Activated naive CD4-positive, alpha-beta T cell treated with anti-CD3 and anti-CD28 coated beads, Interleukin-2, amount 50 U/mL, for 16 hours (primary cell): ENCODE measurements around the gene CLPTM1.
"Not testable (repeated sequence)": the region's sequence is repeated elsewhere in the genome, so short reads cannot be mapped to it uniquely, and the experiment has no call there.

Experiments used
- DNase-seq: peaks from one replicate; pipeline ENCODE4 v3.0.0-alpha.2; 2020

The CLPTM1 gene, protein sequence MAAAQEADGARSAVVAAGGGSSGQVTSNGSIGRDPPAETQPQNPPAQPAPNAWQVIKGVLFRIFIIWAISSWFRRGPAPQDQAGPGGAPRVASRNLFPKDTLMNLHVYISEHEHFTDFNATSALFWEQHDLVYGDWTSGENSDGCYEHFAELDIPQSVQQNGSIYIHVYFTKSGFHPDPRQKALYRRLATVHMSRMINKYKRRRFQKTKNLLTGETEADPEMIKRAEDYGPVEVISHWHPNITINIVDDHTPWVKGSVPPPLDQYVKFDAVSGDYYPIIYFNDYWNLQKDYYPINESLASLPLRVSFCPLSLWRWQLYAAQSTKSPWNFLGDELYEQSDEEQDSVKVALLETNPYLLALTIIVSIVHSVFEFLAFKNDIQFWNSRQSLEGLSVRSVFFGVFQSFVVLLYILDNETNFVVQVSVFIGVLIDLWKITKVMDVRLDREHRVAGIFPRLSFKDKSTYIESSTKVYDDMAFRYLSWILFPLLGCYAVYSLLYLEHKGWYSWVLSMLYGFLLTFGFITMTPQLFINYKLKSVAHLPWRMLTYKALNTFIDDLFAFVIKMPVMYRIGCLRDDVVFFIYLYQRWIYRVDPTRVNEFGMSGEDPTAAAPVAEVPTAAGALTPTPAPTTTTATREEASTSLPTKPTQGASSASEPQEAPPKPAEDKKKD

DNA sequence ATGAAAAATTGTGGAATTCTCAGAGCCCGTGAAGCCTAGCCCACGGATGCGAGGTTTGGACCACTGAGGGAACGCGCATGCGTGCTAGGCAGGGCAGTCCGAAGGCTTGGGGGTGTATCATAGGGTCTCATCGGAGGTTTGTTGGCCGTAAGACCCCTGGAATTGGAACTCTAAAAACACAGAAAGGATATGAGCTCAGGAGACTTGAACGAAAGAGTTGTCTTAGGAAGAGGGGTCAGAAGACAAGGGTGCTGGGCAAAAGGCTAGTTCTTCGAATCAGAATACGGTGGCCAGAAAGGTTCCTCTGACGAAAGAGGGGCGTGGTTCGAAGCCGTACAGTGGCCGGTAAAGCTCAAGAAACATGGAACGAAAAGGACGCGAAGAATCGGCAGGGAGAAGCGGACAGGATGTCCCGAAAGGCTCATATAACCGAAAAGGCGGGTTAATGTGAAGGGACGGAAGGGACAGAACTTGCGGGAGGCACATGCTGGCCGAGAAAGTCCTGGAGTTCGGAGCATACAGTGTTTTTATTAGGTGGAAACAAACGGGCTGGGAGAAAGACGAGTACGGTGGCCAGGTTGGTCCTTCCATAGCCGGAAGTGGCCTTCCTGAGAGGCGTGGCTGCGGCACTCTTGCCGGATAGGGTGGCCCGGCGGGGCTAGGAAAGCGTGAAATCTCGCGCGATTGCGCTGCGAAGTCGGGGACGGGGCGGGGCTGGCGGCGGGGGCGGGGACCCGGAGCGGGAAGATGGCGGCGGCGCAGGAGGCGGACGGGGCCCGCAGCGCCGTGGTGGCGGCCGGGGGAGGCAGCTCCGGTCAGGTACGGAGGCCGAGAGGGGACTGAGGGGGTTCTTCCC is at the start of gene CLPTM1:
Gene CLPTM1 (plus strand): TSS at position 732 of the 856 bp plus-strand sequence. CDS start 16 bp downstream, at position 748.
- DNase-seq, result peak; percentile 96

DNA sequence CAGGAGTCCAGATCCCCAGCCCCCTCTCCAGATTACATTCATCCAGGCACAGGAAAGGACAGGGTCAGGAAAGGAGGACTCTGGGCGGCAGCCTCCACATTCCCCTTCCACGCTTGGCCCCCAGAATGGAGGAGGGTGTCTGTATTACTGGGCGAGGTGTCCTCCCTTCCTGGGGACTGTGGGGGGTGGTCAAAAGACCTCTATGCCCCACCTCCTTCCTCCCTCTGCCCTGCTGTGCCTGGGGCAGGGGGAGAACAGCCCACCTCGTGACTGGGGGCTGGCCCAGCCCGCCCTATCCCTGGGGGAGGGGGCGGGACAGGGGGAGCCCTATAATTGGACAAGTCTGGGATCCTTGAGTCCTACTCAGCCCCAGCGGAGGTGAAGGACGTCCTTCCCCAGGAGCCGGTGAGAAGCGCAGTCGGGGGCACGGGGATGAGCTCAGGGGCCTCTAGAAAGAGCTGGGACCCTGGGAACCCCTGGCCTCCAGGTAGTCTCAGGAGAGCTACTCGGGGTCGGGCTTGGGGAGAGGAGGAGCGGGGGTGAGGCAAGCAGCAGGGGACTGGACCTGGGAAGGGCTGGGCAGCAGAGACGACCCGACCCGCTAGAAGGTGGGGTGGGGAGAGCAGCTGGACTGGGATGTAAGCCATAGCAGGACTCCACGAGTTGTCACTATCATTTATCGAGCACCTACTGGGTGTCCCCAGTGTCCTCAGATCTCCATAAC is 49.6 kb upstream of the CLPTM1 start, which contains the start of gene APOE:
Gene APOE (plus strand): TSS at position 360 of the 724 bp plus-strand sequence. CDS start 829 bp downstream, outside the sequence.
- DNase-seq, result no peak

DNA sequence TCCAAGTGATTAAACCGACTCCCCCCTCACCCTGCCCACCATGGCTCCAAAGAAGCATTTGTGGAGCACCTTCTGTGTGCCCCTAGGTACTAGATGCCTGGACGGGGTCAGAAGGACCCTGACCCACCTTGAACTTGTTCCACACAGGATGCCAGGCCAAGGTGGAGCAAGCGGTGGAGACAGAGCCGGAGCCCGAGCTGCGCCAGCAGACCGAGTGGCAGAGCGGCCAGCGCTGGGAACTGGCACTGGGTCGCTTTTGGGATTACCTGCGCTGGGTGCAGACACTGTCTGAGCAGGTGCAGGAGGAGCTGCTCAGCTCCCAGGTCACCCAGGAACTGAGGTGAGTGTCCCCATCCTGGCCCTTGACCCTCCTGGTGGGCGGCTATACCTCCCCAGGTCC is 47.6 kb upstream of the CLPTM1 start:
- DNase-seq, result no peak

DNA sequence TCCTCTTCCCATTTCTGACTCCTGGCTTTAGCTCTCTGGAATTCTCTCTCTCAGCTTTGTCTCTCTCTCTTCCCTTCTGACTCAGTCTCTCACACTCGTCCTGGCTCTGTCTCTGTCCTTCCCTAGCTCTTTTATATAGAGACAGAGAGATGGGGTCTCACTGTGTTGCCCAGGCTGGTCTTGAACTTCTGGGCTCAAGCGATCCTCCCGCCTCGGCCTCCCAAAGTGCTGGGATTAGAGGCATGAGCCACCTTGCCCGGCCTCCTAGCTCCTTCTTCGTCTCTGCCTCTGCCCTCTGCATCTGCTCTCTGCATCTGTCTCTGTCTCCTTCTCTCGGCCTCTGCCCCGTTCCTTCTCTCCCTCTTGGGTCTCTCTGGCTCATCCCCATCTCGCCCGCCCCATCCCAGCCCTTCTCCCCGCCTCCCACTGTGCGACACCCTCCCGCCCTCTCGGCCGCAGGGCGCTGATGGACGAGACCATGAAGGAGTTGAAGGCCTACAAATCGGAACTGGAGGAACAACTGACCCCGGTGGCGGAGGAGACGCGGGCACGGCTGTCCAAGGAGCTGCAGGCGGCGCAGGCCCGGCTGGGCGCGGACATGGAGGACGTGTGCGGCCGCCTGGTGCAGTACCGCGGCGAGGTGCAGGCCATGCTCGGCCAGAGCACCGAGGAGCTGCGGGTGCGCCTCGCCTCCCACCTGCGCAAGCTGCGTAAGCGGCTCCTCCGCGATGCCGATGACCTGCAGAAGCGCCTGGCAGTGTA is 46.9 kb upstream of the CLPTM1 start:
- DNase-seq, result no peak

DNA sequence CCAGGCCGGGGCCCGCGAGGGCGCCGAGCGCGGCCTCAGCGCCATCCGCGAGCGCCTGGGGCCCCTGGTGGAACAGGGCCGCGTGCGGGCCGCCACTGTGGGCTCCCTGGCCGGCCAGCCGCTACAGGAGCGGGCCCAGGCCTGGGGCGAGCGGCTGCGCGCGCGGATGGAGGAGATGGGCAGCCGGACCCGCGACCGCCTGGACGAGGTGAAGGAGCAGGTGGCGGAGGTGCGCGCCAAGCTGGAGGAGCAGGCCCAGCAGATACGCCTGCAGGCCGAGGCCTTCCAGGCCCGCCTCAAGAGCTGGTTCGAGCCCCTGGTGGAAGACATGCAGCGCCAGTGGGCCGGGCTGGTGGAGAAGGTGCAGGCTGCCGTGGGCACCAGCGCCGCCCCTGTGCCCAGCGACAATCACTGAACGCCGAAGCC is 46.3 kb upstream of the CLPTM1 start:
- DNase-seq, result no peak

DNA sequence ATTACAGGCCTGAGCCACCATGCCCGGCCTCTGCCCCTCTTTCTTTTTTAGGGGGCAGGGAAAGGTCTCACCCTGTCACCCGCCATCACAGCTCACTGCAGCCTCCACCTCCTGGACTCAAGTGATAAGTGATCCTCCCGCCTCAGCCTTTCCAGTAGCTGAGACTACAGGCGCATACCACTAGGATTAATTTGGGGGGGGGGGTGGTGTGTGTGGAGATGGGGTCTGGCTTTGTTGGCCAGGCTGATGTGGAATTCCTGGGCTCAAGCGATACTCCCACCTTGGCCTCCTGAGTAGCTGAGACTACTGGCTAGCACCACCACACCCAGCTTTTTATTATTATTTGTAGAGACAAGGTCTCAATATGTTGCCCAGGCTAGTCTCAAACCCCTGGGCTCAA is 45.4 kb upstream of the CLPTM1 start:
- no peak for DNase-seq

DNA sequence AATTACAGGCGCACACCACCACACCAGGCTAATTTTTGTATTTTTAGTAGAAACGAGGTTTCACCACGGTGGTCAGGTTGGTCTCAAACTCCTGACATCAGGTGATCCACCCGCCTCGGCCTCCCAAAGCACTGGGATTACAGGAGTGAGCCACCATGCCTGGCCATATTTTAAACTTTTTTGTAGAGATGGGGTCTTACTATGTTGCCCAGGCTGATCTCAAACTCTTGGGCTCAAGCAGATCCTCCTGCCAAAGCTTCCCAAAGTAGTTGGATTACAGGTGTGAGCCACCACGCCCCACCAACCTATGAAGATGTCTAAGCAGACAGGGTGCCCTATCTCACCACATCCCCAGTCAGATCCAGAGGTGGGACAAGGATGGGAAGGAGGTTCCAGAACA is 43.3 kb upstream of the CLPTM1 start:
- not testable (repeated sequence) for DNase-seq

DNA sequence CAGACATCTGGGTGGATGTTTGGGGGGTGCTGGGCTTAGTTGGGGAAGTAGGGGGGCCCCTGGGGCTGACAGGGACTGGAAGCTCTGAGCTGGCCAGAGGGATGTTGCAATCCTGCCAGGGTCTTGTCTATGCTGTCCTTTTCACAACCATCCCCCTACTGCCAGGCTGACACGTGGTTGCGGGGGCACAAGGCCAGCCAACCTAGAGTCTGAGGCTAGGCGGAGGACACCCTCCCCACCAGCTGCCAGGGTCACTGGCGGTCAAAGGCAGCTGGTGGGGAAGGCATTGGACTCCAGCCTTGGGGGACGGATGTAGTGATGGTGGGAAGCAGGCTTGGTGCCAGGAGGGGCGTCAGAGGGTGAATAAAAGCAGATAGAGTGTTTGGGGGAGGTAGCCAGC is 42.3 kb upstream of the CLPTM1 start:
- DNase-seq, result no peak

DNA sequence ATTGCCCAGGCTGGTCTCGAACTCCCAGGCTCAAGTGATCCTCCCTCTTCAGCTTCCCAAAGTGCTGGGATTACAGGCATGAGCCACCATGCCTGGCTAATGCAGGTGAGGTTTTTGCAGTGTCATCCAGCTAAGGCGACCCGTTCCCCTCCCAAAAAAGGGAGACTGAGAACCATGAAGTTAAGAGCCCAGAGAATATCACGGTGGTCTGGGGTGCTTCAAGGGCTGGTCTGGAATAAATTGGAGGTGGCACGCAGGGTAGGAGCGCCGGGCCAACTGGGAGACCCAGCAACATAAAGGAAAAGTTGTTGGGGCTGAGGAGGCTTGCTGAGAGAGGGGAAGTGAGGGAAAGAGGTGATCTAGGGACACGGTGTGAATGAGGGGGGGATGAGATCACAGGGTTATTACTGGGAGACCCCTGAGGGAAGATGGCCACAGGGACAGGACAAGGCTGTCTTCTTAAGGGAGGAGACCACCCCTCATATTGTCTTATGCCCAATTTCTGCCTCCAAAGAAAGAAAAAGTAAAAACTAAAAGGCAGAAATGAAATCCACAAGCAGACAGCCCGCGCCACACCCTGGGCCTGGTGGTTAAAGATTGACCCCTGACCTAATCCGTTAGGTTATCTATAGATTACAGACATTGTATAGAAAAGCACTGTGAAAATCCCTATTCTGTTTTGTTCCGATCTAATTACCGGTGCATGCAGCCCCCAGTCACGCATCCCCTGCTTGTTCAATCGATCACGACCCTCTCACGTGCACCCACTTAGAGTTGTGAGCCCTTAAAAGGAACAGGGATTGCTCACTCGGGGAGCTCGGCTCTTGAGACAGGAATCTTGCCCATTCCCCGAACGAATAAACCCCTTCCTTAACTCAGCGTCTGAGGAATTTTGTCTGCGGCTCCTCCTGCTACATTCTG is 41.4 kb upstream of the CLPTM1 start:
- not testable (repeated sequence) for DNase-seq

DNA sequence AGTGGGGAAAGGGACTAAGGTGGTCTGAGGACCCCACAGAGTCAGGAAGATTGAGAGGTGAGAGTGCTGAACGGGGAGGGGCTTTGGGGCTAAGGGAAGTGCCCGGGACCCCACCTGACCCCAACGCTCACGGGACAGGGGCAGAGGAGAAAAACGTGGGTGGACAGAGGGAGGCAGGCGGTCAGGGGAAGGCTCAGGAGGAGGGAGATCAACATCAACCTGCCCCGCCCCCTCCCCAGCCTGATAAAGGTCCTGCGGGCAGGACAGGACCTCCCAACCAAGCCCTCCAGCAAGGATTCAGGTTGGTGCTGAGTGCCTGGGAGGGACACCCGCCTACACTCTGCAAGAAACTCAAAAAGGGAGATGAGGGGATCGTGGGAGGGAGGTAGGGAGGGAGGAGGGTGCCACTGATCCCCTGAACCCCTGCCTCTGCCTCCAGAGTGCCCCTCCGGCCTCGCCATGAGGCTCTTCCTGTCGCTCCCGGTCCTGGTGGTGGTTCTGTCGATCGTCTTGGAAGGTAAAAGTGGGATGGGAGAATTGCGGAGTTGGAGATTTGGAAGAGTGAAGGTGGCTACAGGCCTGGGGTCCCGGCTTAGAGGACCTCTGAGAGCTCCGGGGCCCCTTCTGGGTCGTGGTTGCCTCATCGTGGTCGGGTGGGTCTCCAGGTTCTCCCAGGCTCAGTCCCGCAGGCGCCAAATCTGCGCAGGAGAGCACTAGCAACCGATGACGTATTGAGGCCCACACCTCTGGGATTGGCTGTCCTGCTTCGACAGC is 40.6 kb upstream of the CLPTM1 start, which contains the start of gene APOC1:
Gene APOC1 (plus strand): TSS at position 176 of the 774 bp plus-strand sequence. CDS start 284 bp downstream, at position 460.
- DNase-seq, result peak; percentile 75

DNA sequence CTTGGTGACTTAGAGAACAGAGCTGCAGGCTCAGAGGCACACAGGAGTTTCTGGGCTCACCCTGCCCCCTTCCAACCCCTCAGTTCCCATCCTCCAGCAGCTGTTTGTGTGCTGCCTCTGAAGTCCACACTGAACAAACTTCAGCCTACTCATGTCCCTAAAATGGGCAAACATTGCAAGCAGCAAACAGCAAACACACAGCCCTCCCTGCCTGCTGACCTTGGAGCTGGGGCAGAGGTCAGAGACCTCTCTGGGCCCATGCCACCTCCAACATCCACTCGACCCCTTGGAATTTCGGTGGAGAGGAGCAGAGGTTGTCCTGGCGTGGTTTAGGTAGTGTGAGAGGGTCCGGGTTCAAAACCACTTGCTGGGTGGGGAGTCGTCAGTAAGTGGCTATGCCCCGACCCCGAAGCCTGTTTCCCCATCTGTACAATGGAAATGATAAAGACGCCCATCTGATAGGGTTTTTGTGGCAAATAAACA is 30.9 kb upstream of the CLPTM1 start:
- no peak for DNase-seq

DNA sequence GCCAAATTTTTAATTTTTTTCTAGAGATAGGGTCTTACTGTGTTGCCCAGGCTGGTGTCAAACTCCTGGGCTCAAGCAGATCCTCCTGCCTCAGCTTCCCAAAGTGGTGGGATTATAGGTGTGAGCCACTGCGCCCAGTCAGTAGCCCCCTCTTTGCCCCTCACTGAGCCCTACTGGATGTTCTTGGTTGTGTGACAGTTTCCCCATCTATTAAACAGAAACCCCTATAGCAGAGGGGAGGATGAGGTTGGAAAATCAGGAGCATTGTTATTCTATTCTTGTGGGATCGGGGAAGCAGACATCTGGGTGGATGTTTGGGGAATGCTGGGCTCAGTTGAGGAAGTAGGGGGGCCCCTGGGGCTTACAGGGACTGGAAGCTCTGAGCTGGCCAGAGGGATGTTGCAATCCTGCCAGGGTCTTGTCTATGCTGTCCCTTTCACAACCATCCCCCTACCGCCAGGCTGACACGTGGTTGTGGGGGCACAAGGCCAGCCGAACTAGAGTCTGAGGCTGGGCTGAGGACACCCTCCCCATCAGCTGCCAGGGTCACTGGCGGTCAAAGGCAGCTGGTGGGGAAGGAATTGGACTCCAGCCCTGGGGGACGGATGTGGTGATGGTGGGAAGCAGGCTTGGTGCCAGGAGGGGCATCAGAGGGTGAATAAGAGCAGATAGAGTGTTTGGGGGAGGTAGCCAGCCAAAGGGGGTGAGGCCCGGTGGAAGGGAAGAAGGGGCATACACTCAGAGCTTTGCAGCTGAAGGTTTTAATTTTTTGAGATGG is 29.9 kb upstream of the CLPTM1 start:
- DNase-seq, result no peak

DNA sequence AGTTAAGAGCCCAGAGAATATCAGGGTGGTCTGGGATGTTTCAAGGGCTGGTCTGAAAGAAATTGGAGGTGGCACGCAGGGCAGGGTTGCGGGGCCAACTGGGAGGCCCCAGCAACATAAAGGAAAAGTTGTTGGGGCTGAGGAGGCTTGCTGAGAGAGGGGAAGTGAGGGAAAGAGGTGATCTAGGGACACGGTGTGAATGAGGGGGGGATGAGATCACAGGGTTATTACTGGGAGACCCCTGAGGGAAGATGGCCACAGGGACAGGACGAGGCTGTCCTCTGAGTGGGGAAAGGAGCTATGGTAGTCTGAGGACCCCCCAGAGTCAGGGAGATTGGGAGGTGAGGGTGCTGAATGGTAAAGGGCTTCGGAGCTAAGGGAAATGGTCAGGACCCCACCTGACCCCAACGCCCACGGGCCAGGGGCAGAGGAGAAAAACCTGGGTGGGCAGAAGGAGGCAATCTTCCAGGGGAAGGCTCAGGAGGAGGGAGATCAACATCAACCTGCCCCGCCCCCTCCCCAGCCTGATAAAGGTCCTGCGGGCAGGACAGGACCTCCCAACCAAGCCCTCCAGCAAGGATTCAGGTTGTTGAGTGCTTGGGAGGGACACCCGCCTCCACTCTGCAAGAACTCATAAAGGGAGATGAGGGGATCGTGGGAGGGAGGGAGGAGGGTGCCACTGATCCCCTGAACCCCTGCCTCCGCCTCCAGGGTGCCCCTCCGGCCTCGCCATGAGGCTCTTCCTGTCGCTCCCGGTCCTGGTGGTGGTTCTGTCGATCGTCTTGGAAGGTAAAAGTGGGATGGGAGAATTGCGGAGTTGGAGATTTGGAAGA is 28.7 kb upstream of the CLPTM1 start:
- not testable (repeated sequence) for DNase-seq

DNA sequence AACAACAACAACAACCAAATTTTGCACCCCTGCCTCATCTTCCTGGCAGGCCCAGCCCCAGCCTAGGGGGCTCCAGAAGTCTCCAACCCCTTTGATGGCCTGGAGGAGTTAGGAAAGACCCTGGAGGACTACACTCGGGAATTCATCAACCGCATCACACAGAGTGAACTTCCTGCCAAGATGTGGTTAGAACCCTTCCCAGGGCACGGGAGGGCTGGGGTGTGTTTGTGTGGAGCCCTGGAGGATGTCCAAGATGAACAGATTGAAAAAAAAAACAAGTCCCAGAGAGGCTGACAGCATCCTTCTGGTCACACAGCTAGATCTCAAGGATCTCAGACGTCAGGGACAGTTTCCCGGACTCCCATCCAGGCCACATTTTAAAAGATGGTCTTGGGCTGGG is 27.4 kb upstream of the CLPTM1 start:
- DNase-seq, result no peak

DNA sequence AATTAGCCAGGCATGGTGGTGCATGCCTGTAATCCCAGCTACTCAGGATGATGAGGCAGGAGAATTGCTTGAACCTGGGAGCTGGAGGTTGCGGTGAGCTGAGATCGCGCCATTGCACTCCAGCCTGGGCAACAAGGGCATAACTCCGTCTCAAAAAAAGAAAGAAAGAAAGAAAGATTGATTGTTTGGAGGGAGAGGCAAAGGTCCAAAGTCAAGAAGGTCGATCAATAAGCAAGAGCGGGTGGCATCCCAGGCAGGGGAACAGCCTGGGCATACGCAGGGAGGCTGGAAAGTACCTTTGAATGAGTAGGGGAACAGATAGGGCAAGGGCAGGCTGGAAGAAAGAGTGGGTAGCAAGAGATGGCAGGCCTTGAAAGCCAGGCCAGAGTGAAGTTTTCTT is 25.1 kb upstream of the CLPTM1 start:
- no peak for DNase-seq

DNA sequence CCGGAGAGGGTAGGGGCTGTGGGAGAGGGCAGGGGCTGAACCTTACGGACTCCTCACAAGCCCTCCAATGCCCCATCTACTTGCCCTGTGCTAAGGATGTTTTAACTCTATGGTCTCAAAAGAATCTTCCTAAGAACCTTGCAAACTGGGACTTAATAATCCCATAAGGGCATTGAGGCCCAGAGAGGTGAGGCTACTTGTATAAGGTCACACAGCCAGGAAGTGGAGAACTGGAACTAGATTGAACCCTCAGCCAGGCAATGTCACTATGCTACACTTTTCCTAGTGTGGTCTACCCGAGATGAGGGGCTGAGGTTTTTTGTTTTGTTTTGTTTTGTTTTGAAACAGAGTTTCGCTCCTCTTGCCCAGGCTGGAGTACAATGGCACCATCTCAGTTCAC is 23.6 kb upstream of the CLPTM1 start:
- DNase-seq, result no peak

DNA sequence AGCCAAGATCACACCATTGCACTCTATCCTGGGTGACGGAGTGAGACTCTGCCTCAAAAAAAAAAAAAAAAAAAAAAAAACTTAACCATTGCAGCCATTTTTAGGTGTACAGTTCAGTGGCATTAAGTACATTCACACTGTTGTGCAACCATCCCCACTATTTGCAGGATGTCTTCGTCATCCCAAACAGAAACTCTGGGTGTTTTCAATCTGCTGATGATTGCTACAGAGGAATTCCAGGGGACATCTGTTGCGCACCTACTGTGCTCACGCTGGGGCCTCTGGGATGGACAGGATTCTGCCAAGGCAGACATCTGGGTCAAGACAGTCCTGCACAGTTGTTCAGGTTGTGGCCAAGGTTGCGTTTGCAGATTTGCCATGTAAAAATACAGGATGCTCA is 15.5 kb upstream of the CLPTM1 start:
- DNase-seq, result no peak
